Psoas muscle (tissue), 8 donors: ENCODE data around the gene MTFR1L. TPM values are rescaled to one million over a fixed set of nuclear protein-coding genes. Genes with fewer than 3 reads are reported as not detected.

ENCODE experiments used
- ATAC-seq, 4 donors: fragments of 200-7000 bp; cut with Tn5 transposase; one replicate each; pipeline ENCODE4 v1.9.1; 2020; ENCODE audit warnings: moderate library complexity in 3 of 4, mild to moderate bottlenecking in 2 of 4
- DNase-seq, 2 donors: peaks; one replicate each; pipeline ENCODE4 v3.0.0-alpha.2; 2020
- H3K27ac ChIP-seq: fragments of 200-600 bp; one replicate; pipeline ENCODE4 v1.8.0; 2022
- H3K27me3 ChIP-seq, 3 donors: fragments of 200-600 bp in 1 of 3; one replicate each; pipeline versions ENCODE4 v1.6.1 to v1.8.0; 2013 to 2022; ENCODE audit warnings: low read length in 2 of 3, mild to moderate bottlenecking in 2 of 3, moderate library complexity in 1 of 3; ENCODE audit not compliant: insufficient read depth in 3 of 3
- H3K36me3 ChIP-seq, 2 donors: fragments of 200-600 bp in 1 of 2; one replicate each; pipeline versions ENCODE4 v1.6.1 to v1.8.0; 2013 to 2022; ENCODE audit warnings: low read depth in 1 of 2, mild to moderate bottlenecking in 1 of 2, moderate library complexity in 1 of 2; ENCODE audit not compliant: insufficient read depth in 1 of 2
- H3K4me1 ChIP-seq: fragments of 200-600 bp; one replicate; pipeline ENCODE4 v1.8.0; 2022
- H3K4me3 ChIP-seq: fragments of 200-600 bp; one replicate; pipeline ENCODE4 v1.8.0; 2022; ENCODE audit warnings: mild to moderate bottlenecking
- H3K9me3 ChIP-seq: fragments of 200-600 bp; one replicate; pipeline ENCODE4 v1.8.0; 2022
- WGBS, 3 donors: extraction: QIAGEN DNeasy Blood & Tissue Kit; methylation state at CpG; one replicate each; pipeline versions ENCODE4 v1.1.6 to v1.1.7; 2013; 5-methylcytosine and 5-hydroxymethylcytosine counted together
- intact Hi-C, 2 donors: fragments of 100-400 bp; cut with DNase I; formaldehyde crosslinking; loops; one replicate each; pipeline versions ENCODE4 v1.11.0 to v1.14.2; 2022
- polyA plus RNA-seq, 3 donors: library from polyadenylated mRNA; stranded (reverse); fragments of 200-250 nt; gene quantifications; one replicate each; pipeline ENCODE4 v1.2.3, GENCODE V29; 2013
- total RNA-seq, 4 donors: library from RNA; stranded (reverse); fragmentation: NEBNext Ultra II Directional in 2 of 4; extraction: Animal tissue kit (Norgen Biotek cat#: 25700) in 2 of 4; gene quantifications; one replicate each; pipeline versions ENCODE4 v1.2.1 to v1.2.4, GENCODE V29; 2021 to 2023
- TF ChIP-seq, protein P1 (sequence below): fragments of 200-600 bp; IDR thresholded peaks from one replicate; pipeline ENCODE4 v1.8.0; 2022; ENCODE audit warnings: antibody characterized with exemption
- donor health status: healthy with polysubstance abuse.
- donor health status: DM: no; HTN: no; CAD: no; lungs with moderate emphysema.
- donor health status: Bipolar disorder and iron deficiency.
- donor health status: healthy.
- donor health status: DM: yes; HTN: yes; CAD: no.
- donor health status: DM: no; HTN: no; CAD: no.
- donor health status: DM: no; HTN: no; CAD: no.
- donor health status: DM: yes; HTN: yes; CAD: no.

The MTFR1L gene
- total and polyA plus RNA-seq, 7 donors: 85.2 to 135 (median 99.2) TPM

GRCh38 chr1:25864434-25864833 is 44.7 kb downstream of the MTFR1L start:
- Histone ChIP-seq H3K36me3 (no peaks in the 10 kb centered on the region), H3K9me3 (no peaks in the 10 kb centered on the region), H3K27ac (no peak overlapping the region), H3K27me3 (no peaks in the 10 kb centered on the region), H3K4me1 (no peaks in the 10 kb centered on the region), H3K4me3 (no peak overlapping the region)
- 88 to 94% (median 91%) methylated on average over 3 of the region's 3 CpGs for WGBS, 3 donors
- intact Hi-C loops: no loop called here
- DNase-seq (no peak), ATAC-seq (no peak)
- TF ChIP-seq, protein P1, sequence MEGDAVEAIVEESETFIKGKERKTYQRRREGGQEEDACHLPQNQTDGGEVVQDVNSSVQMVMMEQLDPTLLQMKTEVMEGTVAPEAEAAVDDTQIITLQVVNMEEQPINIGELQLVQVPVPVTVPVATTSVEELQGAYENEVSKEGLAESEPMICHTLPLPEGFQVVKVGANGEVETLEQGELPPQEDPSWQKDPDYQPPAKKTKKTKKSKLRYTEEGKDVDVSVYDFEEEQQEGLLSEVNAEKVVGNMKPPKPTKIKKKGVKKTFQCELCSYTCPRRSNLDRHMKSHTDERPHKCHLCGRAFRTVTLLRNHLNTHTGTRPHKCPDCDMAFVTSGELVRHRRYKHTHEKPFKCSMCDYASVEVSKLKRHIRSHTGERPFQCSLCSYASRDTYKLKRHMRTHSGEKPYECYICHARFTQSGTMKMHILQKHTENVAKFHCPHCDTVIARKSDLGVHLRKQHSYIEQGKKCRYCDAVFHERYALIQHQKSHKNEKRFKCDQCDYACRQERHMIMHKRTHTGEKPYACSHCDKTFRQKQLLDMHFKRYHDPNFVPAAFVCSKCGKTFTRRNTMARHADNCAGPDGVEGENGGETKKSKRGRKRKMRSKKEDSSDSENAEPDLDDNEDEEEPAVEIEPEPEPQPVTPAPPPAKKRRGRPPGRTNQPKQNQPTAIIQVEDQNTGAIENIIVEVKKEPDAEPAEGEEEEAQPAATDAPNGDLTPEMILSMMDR: no peak

GRCh38 chr1:25866288-25866687 is 46.5 kb downstream of the MTFR1L start:
- Histone ChIP-seq H3K27ac (no peak overlapping the region), H3K27me3 (no peaks in the 10 kb centered on the region), H3K4me3 (no peak overlapping the region), H3K9me3 (no peaks in the 10 kb centered on the region), H3K4me1 (no peaks in the 10 kb centered on the region), H3K36me3 (no peaks in the 10 kb centered on the region)
- 83 to 93% (median 92%) methylated on average over 1 of the region's 1 CpG for WGBS, 3 donors
- ATAC-seq (no peak), DNase-seq (no peak)
- intact Hi-C loops: no loop called here
- TF ChIP-seq, protein P1: no peak

GRCh38 chr1:25867210-25867991 is 47.6 kb downstream of the MTFR1L start:
- ATAC-seq (no peak), DNase-seq (no peak)
- Histone ChIP-seq H3K4me1 (peaks cover 7% of the 10 kb centered on the region), H3K4me3 (no peak overlapping the region), H3K36me3 (no peaks in the 10 kb centered on the region), H3K27ac (no peak overlapping the region), H3K9me3 (no peaks in the 10 kb centered on the region), H3K27me3 (no peaks in the 10 kb centered on the region)
- intact Hi-C loops: no loop called here
- TF ChIP-seq, protein P1: no peak
- 70 to 77% (median 75%) methylated on average over 9 of the region's 9 CpGs for WGBS, 3 donors

GRCh38 chr1:25869909-25870606 is 50.3 kb downstream of the MTFR1L start:
- Histone ChIP-seq H3K27ac (no peak overlapping the region), H3K36me3 (no peaks in the 10 kb centered on the region), H3K27me3 (no peaks in the 10 kb centered on the region), H3K4me3 (no peak overlapping the region), H3K4me1 (peaks cover 13% of the 10 kb centered on the region), H3K9me3 (no peaks in the 10 kb centered on the region)
- intact Hi-C loops: no loop called here
- WGBS, 3 donors: 78 to 90% (median 79%) methylated on average over 6 of the region's 6 CpGs
- DNase-seq (peak in 1 of 2 donors; percentile 26), ATAC-seq (no peak)
- TF ChIP-seq, protein P1: no peak
